ENCODE results near the gene LIN7C.

DNA sequence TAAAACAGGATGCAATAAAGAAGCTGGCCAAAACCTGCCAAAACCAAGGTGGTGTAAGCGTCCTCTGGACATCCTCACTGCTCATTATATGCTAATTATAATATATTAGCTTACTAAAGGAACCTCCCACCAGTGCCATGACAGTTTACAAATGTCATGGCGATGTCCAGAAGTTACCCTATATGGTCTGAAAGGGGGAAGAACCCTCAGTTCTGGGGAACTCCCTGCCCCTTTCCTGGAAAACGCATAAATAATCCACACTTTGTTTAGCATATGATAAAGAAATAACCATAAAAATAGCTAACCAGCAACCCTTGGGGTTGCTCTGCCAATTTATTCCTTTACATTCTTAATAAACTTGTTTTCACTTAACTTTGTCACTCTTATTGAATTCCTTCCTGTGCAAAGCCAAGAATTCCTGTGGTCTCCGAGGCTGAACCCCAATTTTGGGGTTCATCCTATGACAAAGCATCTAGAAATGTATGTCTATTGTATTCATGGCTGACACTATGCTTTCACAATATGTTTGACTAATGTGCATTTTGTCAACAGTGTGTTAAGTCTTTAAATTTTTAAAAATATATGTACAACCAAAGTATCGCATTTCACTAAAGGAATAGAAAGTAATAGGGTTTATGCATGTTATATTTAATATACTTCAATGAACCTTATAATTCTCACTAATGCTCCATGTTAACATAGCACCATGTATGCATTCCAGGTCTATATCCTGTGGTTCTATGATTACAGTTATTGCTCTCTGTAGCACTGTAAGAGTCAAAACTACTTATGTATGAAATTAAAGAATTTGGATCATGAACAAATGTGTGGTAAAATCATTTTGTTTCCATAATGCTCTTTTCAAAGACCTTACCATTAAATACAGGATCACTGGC, 59.0 kb downstream of the LIN7C start:
- TF ChIP-seq MAFK (IDR thresholded peaks at IDR 0.05; ENCODE audit: low read depth, low read length): no peak
- TF ChIP-seq, protein P1, sequence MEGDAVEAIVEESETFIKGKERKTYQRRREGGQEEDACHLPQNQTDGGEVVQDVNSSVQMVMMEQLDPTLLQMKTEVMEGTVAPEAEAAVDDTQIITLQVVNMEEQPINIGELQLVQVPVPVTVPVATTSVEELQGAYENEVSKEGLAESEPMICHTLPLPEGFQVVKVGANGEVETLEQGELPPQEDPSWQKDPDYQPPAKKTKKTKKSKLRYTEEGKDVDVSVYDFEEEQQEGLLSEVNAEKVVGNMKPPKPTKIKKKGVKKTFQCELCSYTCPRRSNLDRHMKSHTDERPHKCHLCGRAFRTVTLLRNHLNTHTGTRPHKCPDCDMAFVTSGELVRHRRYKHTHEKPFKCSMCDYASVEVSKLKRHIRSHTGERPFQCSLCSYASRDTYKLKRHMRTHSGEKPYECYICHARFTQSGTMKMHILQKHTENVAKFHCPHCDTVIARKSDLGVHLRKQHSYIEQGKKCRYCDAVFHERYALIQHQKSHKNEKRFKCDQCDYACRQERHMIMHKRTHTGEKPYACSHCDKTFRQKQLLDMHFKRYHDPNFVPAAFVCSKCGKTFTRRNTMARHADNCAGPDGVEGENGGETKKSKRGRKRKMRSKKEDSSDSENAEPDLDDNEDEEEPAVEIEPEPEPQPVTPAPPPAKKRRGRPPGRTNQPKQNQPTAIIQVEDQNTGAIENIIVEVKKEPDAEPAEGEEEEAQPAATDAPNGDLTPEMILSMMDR (IDR thresholded peaks at IDR 0.05; ENCODE audit: control extremely low read depth in 1 of 3, insufficient read depth in 1 of 3, low read depth in 1 of 3, low read length in 3 of 3): no peak
- TF ChIP-seq BRCA1 (IDR thresholded peaks at IDR 0.05; ENCODE audit: low read depth, low read length): no peak
- no peak for TF ChIP-seq POLR2AphosphoS5 (IDR thresholded peaks at IDR 0.05; ENCODE audit: low read depth, low read length)
- TF ChIP-seq EZH2 (IDR thresholded peaks at IDR 0.05; ENCODE audit: low read depth, low read length, severe bottlenecking): no peak
- TF ChIP-seq EP300 (IDR thresholded peaks at IDR 0.05; ENCODE audit: borderline replicate concordance in 1 of 2, low read depth in 2 of 2, low read length in 2 of 2): no peak
- TF ChIP-seq CBX8 (IDR thresholded peaks at IDR 0.05; ENCODE audit: borderline replicate concordance, low read depth, low read length): no peak
- TF ChIP-seq GABPA (IDR thresholded peaks at IDR 0.05; ENCODE audit: borderline replicate concordance, insufficient read depth, low read length): no peak
- TF ChIP-seq SAP30 (IDR thresholded peaks at IDR 0.05; ENCODE audit: insufficient read depth, insufficient replicate concordance, low read length): no peak
- TF ChIP-seq GTF2F1 (IDR thresholded peaks at IDR 0.05; ENCODE audit: borderline replicate concordance, low read depth, low read length): no peak
- no peak for TF ChIP-seq ZNF274 (IDR thresholded peaks at IDR 0.05; ENCODE audit: borderline replicate concordance, extremely low read depth, low read length)
- TF ChIP-seq CEBPB (IDR thresholded peaks at IDR 0.05; ENCODE audit: low read depth, low read length): no peak
- no peak for TF ChIP-seq POLR2A (IDR thresholded peaks at IDR 0.05; ENCODE audit: control extremely low read depth in 1 of 2, low read depth in 2 of 2, low read length in 2 of 2)
- TF ChIP-seq SP1 (IDR thresholded peaks at IDR 0.05; ENCODE audit: low read depth, low read length): no peak
